A549 (cell line): Measurements from ENCODE around the gene HSPA4. TPM values are rescaled to one million over a fixed set of nuclear protein-coding genes. Genes with fewer than 3 reads are reported as not detected.
"Not testable (repeated sequence)": the region's sequence is repeated elsewhere in the genome, so short reads cannot be mapped to it uniquely, and the experiment has no call there.

Experiments
- ATAC-seq, 2 experiments: fragments of 200-7000 bp in 1 of 2; fragments of >200 bp in 1 of 2; cut with Nextera tagmentation in 1 of 2; cut with Tn5 transposase in 1 of 2; 3 replicates each; pipeline versions ENCODE4 v1.8.0 to v1.9.1; 2018 to 2020; ENCODE audit warnings: mild to moderate bottlenecking in 1 of 2, moderate library complexity in 1 of 2
- CTCF ChIA-PET: fragments of 300-600 bp; sonication (Branson Sonifier 250); formaldehyde crosslinking; extraction: SDS; loops from one replicate; lab custom pipeline; 2021; ENCODE audit warnings: antibody characterized with exemption, inconsistent platforms; lab: Yijun Ruan, JAX
- POLR2A ChIA-PET: fragments of 350-600 bp; formaldehyde crosslinking; extraction: SDS; loops from one replicate; lab custom pipeline; 2021; ENCODE audit warnings: antibody characterized with exemption, inconsistent platforms; lab: Yijun Ruan, JAX
- DNase-seq, 2 experiments: peaks; one replicate each; pipeline versions ENCODE4 v3.0.0 to v3.0.0-alpha.2; 2011 to 2016; ENCODE audit warnings: low read depth in 1 of 2, low spot score in 1 of 2
- FAIRE-seq: peaks from 2 replicates; lab custom pipeline; 2011; peaks lifted over from hg19 to GRCh38; lab: Jason Lieb, UNC
- H3K27ac ChIP-seq, 2 experiments: fragments of >200 bp; sonication (Bioruptor Twin); formaldehyde crosslinking; 3 replicates each; pipeline ENCODE4 v1.5.1; 2016 to 2017
- H3K4me1 ChIP-seq: fragments of >200 bp; sonication (Bioruptor Twin); formaldehyde crosslinking; 3 replicates; pipeline ENCODE4 v1.6.1; 2016
- H3K4me2 ChIP-seq: fragments of >200 bp; sonication (Bioruptor Twin); formaldehyde crosslinking; 3 replicates; pipeline ENCODE4 v1.6.1; 2016
- H3K4me3 ChIP-seq: fragments of >200 bp; sonication (Bioruptor Twin); formaldehyde crosslinking; 3 replicates; pipeline ENCODE4 v1.5.1; 2016
- H3K9me3 ChIP-seq: fragments of >200 bp; sonication (Bioruptor Twin); formaldehyde crosslinking; 3 replicates; pipeline ENCODE4 v1.6.1; 2016
- BHLHE40 ChIP-seq: IDR thresholded peaks from 2 replicates; pipeline ENCODE4 v1.6.1; 2012; ENCODE audit warnings: low read depth, low read length, inconsistent platforms
- CHD4 ChIP-seq: fragments of 200-600 bp; sonication (generic); IDR thresholded peaks from 2 replicates; pipeline ENCODE4 v1.6.1; 2016; ENCODE audit warnings: antibody characterized with exemption, mild to moderate bottlenecking, borderline replicate concordance
- EHF ChIP-seq: fragments of 250-450 bp; sonication (Bioruptor Pico); IDR thresholded peaks from 2 replicates; pipeline ENCODE4 v1.5.0; 2020; ENCODE audit warnings: mild to moderate bottlenecking
- EHMT2 ChIP-seq: fragments of 200-600 bp; sonication (generic); IDR thresholded peaks from 2 replicates; pipeline ENCODE4 v1.6.1; 2016; ENCODE audit warnings: antibody characterized with exemption, low read depth, mild to moderate bottlenecking, moderate library complexity
- FOSB ChIP-seq: fragments of 250-450 bp; sonication (Bioruptor Pico); IDR thresholded peaks from 2 replicates; pipeline ENCODE4 v1.5.0; 2020; ENCODE audit warnings: mild to moderate bottlenecking, moderate library complexity
- HMGXB4 ChIP-seq: fragments of 250-450 bp; sonication (Bioruptor Pico); IDR thresholded peaks from 2 replicates; pipeline ENCODE4 v1.5.0; 2021; ENCODE audit warnings: mild to moderate bottlenecking, moderate library complexity, borderline replicate concordance
- HOXA7 ChIP-seq: fragments of 250-450 bp; sonication (Bioruptor Pico); IDR thresholded peaks from 2 replicates; pipeline ENCODE4 v1.5.0; 2020; ENCODE audit warnings: mild to moderate bottlenecking, moderate library complexity
- HOXB13 ChIP-seq: fragments of 250-450 bp; sonication (Bioruptor Pico); IDR thresholded peaks from 2 replicates; pipeline ENCODE4 v1.5.0; 2020; ENCODE audit warnings: low read depth, mild to moderate bottlenecking, moderate library complexity
- JUN ChIP-seq, 2 experiments: fragments of >200 bp; sonication (Bioruptor Twin); formaldehyde crosslinking; IDR thresholded peaks; 2 replicates in 1 of 2; 3 replicates in 1 of 2; pipeline ENCODE4 v1.6.1; 2016 to 2017
- JUNB ChIP-seq: fragments of >200 bp; sonication (Bioruptor Twin); formaldehyde crosslinking; IDR thresholded peaks from 2 replicates; pipeline ENCODE4 v1.6.1; 2016
- KDM5A ChIP-seq: fragments of 200-600 bp; sonication (generic); IDR thresholded peaks from 2 replicates; pipeline ENCODE4 v1.6.1; 2016; ENCODE audit warnings: antibody characterized with exemption, mild to moderate bottlenecking
- MAX ChIP-seq: IDR thresholded peaks from 2 replicates; pipeline ENCODE4 v1.6.1; 2012
- MAZ ChIP-seq: fragments of 150-350 bp; IDR thresholded peaks from 2 replicates; pipeline ENCODE4 v1.6.1; 2014; ENCODE audit warnings: antibody characterized with exemption, low read depth, low read length, borderline replicate concordance
- MYC ChIP-seq: IDR thresholded peaks from 2 replicates; pipeline ENCODE4 v1.6.1; 2012; ENCODE audit warnings: mild to moderate bottlenecking, inconsistent platforms, low read length, improper control_type of control experiment, borderline replicate concordance
- NPAS2 ChIP-seq: fragments of 250-450 bp; sonication (Bioruptor Pico); IDR thresholded peaks from 2 replicates; pipeline ENCODE4 v1.8.0; 2022; ENCODE audit warnings: mild to moderate bottlenecking, moderate library complexity, borderline replicate concordance
- NR3C1 ChIP-seq: fragments of >200 bp; sonication (Bioruptor Twin); formaldehyde crosslinking; IDR thresholded peaks from 3 replicates; pipeline ENCODE4 v1.6.1; 2017
- RARB ChIP-seq: fragments of 250-450 bp; sonication (Bioruptor Pico); IDR thresholded peaks from 2 replicates; pipeline ENCODE4 v1.8.0; 2021; ENCODE audit warnings: mild to moderate bottlenecking, moderate library complexity
- RFX5 ChIP-seq: fragments of 450-650 bp; IDR thresholded peaks from 2 replicates; pipeline ENCODE4 v1.7.1; 2014; ENCODE audit warnings: antibody characterized with exemption, mild to moderate bottlenecking, moderate library complexity
- RNF2 ChIP-seq: fragments of 200-600 bp; sonication (generic); IDR thresholded peaks from 2 replicates; pipeline ENCODE4 v1.6.1; 2016; ENCODE audit warnings: low read depth, mild to moderate bottlenecking, antibody characterized with exemption, moderate library complexity, borderline replicate concordance
- SMC3 ChIP-seq: fragments of >200 bp; sonication (Bioruptor Twin); formaldehyde crosslinking; IDR thresholded peaks from 3 replicates; pipeline ENCODE4 v1.6.1; 2018; ENCODE audit warnings: inconsistent platforms
- TFCP2L1 ChIP-seq: fragments of 250-450 bp; sonication (Bioruptor Pico); IDR thresholded peaks from 2 replicates; pipeline ENCODE4 v1.5.0; 2021; ENCODE audit warnings: mild to moderate bottlenecking
- TP53 ChIP-seq: fragments of 250-450 bp; sonication (Bioruptor Pico); IDR thresholded peaks from 2 replicates; pipeline ENCODE4 v1.5.0; 2021; ENCODE audit warnings: mild to moderate bottlenecking, moderate library complexity
- ZC3H11A ChIP-seq: fragments of 450-650 bp; IDR thresholded peaks from 2 replicates; pipeline ENCODE4 v1.6.1; 2014; ENCODE audit warnings: antibody characterized with exemption, mild to moderate bottlenecking
- ZFP36 ChIP-seq: fragments of 450-650 bp; IDR thresholded peaks from 2 replicates; pipeline ENCODE4 v1.6.1; 2014; ENCODE audit warnings: borderline replicate concordance; ENCODE audit not compliant: partially characterized antibody
- WGBS: methylation state at CpG from one replicate; pipeline ENCODE4 v1.1.6; 2017; ENCODE audit errors: missing lambda C conversion rate; 5-methylcytosine and 5-hydroxymethylcytosine counted together
- polyA plus RNA-seq, 4 experiments: library from polyadenylated mRNA; depleted of rRNA in 3 of 4; stranded (reverse); fragments of >200 nt; fragmentation: RNase III in 1 of 4; extraction: RNeasy Plus Mini Kit Qiagen cat#74134 plus additional on column Dnase treatment in 1 of 4; gene quantifications; 2 replicates in 3 of 4; 3 replicates in 1 of 4; pipeline ENCODE4 v1.2.3, GENCODE V29; 2011 to 2017

The HSPA4 gene
- polyA plus RNA-seq, 2 of the 4 experiments (the other 2 are of a cell fraction): 160 to 166 TPM

DNA sequence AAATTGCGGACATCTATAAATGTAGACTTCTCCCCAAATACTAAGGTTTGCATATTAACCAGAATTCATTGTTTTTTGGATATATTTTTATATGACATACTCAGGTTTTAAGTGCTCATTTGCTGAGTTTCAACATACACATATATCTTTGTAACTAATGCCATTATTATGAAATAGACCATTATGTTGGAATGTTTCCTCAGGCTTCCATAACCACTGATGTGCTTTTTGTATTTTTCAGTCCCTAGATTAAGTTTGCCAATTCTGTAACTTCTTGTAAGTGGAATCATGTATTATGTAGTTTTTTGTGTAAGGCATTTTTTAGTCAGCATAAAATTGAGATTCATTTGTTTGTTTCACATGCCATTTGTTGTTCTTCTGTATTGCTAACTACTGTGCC, 32.1 kb downstream of the HSPA4 start:
- FAIRE-seq: no peak
- POLR2A ChIA-PET: no interaction called here
- WGBS: 92% methylated on average over 1 of the region's 1 CpG

GRCh38 chr5:133085171-133085570, 33.4 kb downstream of the HSPA4 start:
- FAIRE-seq, H3K27ac ChIP-seq, H3K4me1 ChIP-seq, DNase-seq, H3K9me3 ChIP-seq, POLR2A ChIA-PET, H3K4me2 ChIP-seq, ATAC-seq, H3K4me3 ChIP-seq: not testable (repeated sequence)
- CTCF ChIA-PET: interaction anchor here (2.2 to 2.3 kb wide), 2 partner anchors 13 to 26 kb away, joined by 4 to 5 read pairs; no protein-coding TSS in a partner anchor
- WGBS: 89% methylated on average over 6 of the region's 6 CpGs

More for the DNA sequence above, 32.1 kb downstream of the HSPA4 start:
- H3K4me2 ChIP-seq: no peak overlapping the region
- ATAC-seq (no peak), DNase-seq (no peak)
- CTCF ChIA-PET: interaction anchor here (2.2 to 2.3 kb wide), 2 partner anchors 12 to 27 kb away, joined by 4 to 5 read pairs; no protein-coding TSS in a partner anchor
- TF ChIP-seq CHD4 (no peak), EHMT2 (no peak), ZFP36 (no peak), RFX5 (no peak), SMC3 (no peak)
- TF ChIP-seq, all 56 proteins: peak for 0
- Histone ChIP-seq H3K4me1 (no peaks in the 10 kb centered on the region), H3K27ac (no peak overlapping the region), H3K4me3 (no peak overlapping the region), H3K9me3 (no peaks in the 10 kb centered on the region)

- no peak overlapping the region for H3K4me2 ChIP-seq
- DNase-seq (no peak), ATAC-seq (no peak), FAIRE-seq (no peak)
- no peak overlapping the region for H3K4me3 ChIP-seq
- H3K9me3 ChIP-seq: no peaks in the 10 kb centered on the region
- TF ChIP-seq NPAS2 (CRISPR knock-in tag) (no peak), JUN (IDR thresholded peaks at IDR 0.05) (no peak), BHLHE40 (no peak), EHF (CRISPR knock-in tag) (no peak), RNF2 (no peak)
- no peak overlapping the region for H3K27ac ChIP-seq
- no peaks in the 10 kb centered on the region for H3K4me1 ChIP-seq
- WGBS: 84% methylated on average over 4 of the region's 4 CpGs
- POLR2A ChIA-PET: no interaction called here
- CTCF ChIA-PET: no interaction called here
Observed at GRCh38 chr5:133086366-133086875, 34.6 kb downstream of the HSPA4 start.

DNA sequence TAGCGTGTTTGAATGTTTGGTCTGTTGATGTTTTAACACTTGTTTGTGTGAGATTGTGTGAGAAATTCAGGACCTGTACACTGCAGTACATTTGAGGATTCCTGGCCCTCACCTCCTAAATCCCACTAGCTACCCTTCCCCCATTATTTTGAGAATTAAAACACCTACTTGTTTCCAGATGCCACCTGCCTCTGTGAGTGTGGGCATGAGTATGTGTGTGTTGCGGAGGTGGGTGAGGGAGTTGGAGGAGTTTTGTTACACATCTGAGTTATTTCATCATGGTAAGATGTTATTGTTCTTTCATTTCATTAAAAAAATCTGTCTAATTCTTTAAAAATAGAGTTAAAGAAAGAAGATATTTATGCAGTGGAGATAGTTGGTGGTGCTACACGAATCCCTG, 36.3 kb downstream of the HSPA4 start:
- ChIA-PET POLR2A (no interaction called here), CTCF (interaction anchor here (1.1 to 1.3 kb wide), 2 partner anchors 8 to 23 kb away, joined by 5 read pairs; no protein-coding TSS in a partner anchor)
- Histone ChIP-seq H3K27ac (no peak overlapping the region), H3K4me2 (no peak overlapping the region), H3K9me3 (no peaks in the 10 kb centered on the region), H3K4me1 (no peaks in the 10 kb centered on the region), H3K4me3 (no peak overlapping the region)
- ATAC-seq (no peak), FAIRE-seq (no peak), DNase-seq (no peak)
- TF ChIP-seq JUN (IDR thresholded peaks at IDR 0.05) (no peak), MYC (no peak), HMGXB4 (CRISPR knock-in tag) (no peak), MAX (no peak), MAZ (no peak), TP53 (CRISPR knock-in tag) (no peak), NPAS2 (CRISPR knock-in tag) (no peak), FOSB (CRISPR knock-in tag) (no peak), HOXB13 (no peak), RARB (no peak), NR3C1 (no peak), ZC3H11A (no peak), JUNB (no peak), EHMT2 (no peak), RFX5 (no peak), EHF (CRISPR knock-in tag) (no peak), KDM5A (no peak), CHD4 (no peak), HOXA7 (CRISPR knock-in tag) (no peak), TFCP2L1 (CRISPR knock-in tag) (no peak)
- 93% methylated on average over 3 of the region's 3 CpGs for WGBS
